Suppressor macrophage treated with lipopolysaccharide for 1 hour (primary cell): ENCODE results near the gene EPAS1.

ENCODE experiments used
- DNase-seq, 3 donors: peaks; one replicate each; pipeline ENCODE4 v3.0.0-alpha.2; 2020 to 2022

The EPAS1 gene

DNA sequence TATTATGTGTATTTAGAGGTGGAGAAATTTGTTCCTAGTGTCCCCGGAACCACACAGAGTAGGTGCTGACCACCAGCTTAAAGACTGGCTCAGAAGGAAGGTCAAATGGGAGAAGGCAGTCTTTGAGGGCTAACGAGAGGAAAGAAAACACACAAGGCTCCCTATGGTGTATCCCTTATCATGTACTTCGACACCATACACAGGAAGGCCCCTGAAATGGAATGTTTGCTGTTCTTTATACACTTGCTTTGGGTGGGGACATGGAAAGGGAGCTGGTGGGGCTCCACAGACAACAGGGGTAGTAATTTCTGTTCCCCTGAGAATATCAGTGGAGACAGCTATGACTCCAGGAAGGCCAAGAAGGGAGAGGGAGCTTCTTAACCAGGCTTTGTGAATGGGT lies 6.0 kb downstream of the EPAS1 start:
- DNase-seq: no peak

GRCh38 chr2:46303822-46304221 lies 6.6 kb downstream of the EPAS1 start:
- no peak for DNase-seq

- no peak for DNase-seq
These were observed 7.4 kb downstream of the EPAS1 start for GRCh38 chr2:46304635-46305034.

GRCh38 chr2:46305187-46305586 lies 8.0 kb downstream of the EPAS1 start:
- DNase-seq: no peak

DNA sequence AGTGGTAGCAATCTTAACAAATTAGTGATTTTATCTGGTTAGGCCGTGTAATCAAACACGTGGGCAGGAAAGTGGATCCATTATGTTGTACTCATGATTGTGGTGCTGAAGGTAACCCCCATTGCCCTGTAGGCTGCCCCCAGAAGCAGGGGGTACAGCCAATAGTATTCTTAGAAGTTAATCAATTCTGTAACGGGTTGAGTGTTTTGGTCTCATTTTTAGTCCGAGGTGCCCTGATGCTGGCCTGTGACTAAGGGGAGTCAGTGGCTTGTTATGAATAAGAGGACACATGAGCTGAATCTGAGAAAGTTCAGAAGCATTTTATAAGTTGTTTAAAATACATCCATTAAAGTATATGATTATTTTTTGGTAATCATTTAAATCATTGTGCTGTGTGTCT lies 8.6 kb downstream of the EPAS1 start:
- DNase-seq: no peak

GRCh38 chr2:46306330-46306751 lies 9.1 kb downstream of the EPAS1 start:
- DNase-seq: peak in 2 of 3 donors; percentile 28 to 47

GRCh38 chr2:46306988-46307655 lies 9.9 kb downstream of the EPAS1 start:
- no peak for DNase-seq

DNA sequence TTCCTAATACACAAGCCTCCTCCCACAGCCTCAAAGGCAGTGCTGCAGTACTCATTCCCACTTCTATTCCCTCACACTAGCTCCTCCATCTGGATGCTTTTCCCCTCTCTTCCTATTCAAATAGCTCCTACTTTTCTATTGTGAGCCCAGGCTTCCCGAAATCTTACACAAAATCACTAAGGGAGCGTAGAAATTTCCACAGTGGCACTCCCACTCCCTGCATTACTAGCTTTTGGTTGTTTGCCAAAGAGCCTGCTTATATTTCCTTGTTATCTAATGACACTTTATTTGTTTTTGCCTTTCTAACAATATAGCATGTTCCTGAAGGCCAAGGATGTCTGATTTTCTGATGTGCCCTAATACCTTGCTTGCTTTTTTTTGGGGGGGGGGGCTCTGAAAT lies 10.9 kb downstream of the EPAS1 start:
- no peak for DNase-seq

DNA sequence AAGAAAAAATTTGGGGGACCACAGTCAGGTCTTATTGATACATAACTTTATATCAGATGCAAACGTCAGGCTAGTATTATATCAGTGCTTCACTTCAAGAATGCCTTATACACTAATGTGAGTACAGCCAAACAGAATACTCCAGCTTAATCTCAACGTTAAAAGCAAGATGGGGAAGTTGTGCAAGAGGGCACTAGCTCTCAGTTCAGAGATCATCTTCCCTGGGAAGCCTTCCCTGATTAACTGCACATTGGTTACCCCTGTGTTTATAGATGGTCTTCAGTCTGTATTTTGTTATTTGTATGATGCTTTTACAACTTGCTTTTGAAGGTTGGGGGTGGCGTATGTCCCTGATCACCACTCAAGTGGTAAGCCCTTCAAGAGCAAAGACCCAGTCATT lies 11.4 kb downstream of the EPAS1 start:
- DNase-seq: peak in 2 of 3 donors; percentile 45 to 47

GRCh38 chr2:46309052-46309953 lies 12.1 kb downstream of the EPAS1 start:
- peak in 2 of 3 donors; percentile 33 to 54 for DNase-seq

- no peak for DNase-seq
These were observed 13.2 kb downstream of the EPAS1 start for GRCh38 chr2:46310446-46310845.

DNA sequence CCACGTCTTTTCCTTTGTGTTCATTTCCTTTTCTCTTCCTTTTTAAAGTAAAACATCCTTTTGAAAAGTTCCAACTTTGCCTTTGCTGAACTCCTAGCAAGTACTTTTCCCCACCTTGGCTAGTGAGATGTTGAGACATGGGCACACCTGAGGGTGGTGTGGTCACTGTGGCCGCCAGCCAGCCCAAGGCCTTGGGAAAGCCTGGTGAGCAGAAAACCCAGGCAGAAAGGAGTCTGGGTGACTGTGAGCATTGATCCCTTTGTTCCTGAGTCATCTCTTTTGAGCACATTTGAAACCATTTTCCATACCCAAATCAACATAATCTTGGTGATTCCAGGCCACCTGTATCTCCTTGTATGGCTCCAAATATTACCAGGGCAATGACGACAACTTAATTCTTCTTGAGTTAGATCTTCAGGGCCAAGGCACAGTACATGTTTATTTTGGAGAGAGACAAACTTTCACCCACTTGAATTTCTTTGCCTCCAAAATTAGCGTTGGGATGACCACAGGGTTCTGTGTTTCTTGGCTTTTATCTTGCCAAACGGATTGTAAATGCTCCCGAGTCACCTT lies 14.5 kb downstream of the EPAS1 start:
- no peak for DNase-seq

DNA sequence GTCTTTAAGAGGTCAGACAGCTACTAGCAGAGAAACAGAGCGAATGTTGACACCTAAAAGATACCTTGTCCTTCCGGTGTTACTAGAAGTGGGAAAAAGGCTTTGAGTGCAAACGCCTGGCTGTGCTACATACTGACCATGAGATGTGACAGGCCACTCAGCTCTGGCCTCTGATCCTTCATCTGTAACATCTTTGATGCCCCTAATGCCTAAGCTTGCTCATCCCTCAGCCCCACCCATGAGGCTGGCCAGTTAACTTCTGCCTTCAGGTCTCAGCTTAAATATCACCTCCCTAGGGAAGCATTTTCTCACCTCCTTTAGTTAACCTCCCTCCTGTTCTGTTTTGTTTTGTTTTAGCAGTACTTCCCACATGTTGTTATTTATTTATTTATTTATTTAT lies 15.9 kb downstream of the EPAS1 start:
- no peak for DNase-seq

GRCh38 chr2:46314065-46314835 lies 17.0 kb downstream of the EPAS1 start:
- no peak for DNase-seq

- peak; percentile 60 to 64 (median 63) for DNase-seq
These were observed 18.1 kb downstream of the EPAS1 start for GRCh38 chr2:46315103-46315890.

GRCh38 chr2:46317094-46317486 lies 19.9 kb downstream of the EPAS1 start:
- DNase-seq: no peak

GRCh38 chr2:46318579-46319460 lies 21.6 kb downstream of the EPAS1 start:
- DNase-seq: no peak

- no peak for DNase-seq
These were observed 22.5 kb downstream of the EPAS1 start for GRCh38 chr2:46319711-46320110.

- no peak for DNase-seq
These were observed 22.9 kb downstream of the EPAS1 start for GRCh38 chr2:46320141-46320567.

DNA sequence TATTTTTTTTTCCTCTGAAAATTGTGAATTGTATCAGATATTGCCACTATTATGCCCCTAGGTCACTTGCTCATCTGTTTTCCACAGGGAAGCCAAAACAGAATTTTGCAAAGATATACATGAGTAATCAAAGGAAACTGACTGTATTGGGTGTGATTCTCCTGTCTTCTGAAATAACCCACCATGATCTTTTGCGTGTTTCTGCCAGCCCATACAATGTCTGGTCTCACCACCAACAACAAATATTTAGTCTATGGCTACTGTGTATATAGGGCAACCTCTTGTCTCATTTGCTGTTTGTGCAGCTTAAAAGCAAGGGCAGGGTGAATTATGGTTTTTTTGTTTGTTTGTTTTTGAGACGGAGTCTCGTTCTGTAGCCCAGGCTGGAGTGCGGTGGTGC lies 26.5 kb downstream of the EPAS1 start:
- no peak for DNase-seq
